ENCODE data around the gene CMC4. TPM values are rescaled to one million over a fixed set of nuclear protein-coding genes. Genes with fewer than 3 reads are reported as not detected.

CMC4 gene
- total RNA-seq (2014; rRNA removed; shearing (Covaris generic)) (11.8 and 19.7 TPM in 2 replicates), polyA plus RNA-seq (2016; fragmentation: Nextera tagmentation; extraction: Ambion mirVana) (20.1 and 20.2 TPM in 2 replicates)

DNA sequence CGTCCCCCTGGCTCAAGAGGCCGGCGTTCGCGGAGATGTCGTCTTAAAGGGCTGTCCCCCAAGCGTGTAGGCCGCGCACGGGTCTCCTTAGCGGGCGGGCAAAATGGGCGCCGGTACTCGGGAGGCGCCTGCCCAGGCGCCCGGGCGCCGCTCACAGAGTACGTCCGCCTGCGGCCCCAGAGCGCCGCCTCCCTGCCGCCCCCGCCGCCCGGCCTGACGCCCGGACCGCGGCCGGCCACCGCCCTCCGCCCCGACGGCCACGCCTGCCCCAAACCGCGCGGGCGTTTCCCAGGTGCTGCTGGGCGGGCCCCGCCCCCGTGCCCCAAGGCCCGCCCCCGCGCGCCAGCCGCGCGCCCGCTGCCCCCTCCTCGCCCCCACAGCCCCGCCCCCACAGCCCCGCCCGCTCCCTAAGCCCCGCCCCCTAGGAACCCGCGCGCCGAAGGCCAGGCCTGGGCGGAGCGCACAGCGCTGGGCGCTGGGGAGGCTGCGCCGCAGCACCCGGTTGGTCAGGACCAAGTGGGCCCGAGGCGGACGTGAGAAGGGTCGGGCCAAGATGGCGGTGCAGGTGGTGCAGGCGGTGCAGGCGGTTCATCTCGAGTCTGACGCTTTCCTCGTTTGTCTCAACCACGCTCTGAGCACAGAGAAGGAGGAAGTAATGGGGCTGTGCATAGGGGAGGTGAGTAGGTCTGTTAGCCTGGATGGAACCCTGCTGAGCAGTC, at the start of gene CMC4, which contains the start of the genes BRCC3 and MTCP1:
TSS of gene CMC4 (minus strand) at position 162 of the 719 bp plus-strand sequence. CDS start 7,113 bp downstream, outside the sequence.
TSS of gene BRCC3 (plus strand) at position 534 of the 719 bp plus-strand sequence. CDS start at position 554, 20 bp downstream.
TSS of gene MTCP1 (minus strand) at position 162 of the 719 bp plus-strand sequence. CDS start 5,126 bp downstream, outside the sequence.
- Histone ChIP-seq H3K4me1 (ENCODE audit: insufficient read depth) (peaks cover 34% of the 10 kb centered on the region), H3K9ac (peak within 1 kb of the TSS; percentile 97), H3K27ac (peak within 1 kb of the TSS; percentile 96), H3K36me3 (ENCODE audit: low read depth) (no peaks in the 10 kb centered on the region), H3K9me3 (ENCODE audit: low read depth) (no peaks in the 10 kb centered on the region), H3K4me2 (ENCODE audit: unreplicated experiment) (peak within 1 kb of the TSS; percentile 91), H3K9me2 (ENCODE audit: insufficient read depth) (no peaks in the 10 kb centered on the region), H3K79me2 (ENCODE audit: insufficient read depth) (peaks cover 70% of the 10 kb centered on the region), H3K27me3 (replicated peaks; ENCODE audit: insufficient read depth) (no peaks in the 10 kb centered on the region), H2AFZ (peak within 1 kb of the TSS; percentile 93), H3F3A (ENCODE audit: insufficient read depth) (peaks cover 23% of the 10 kb centered on the region; the same call in 1 of the 2 replicates), H3K4me3 (peak within 1 kb of the TSS; percentile 92), H4K20me1 (ENCODE audit: insufficient read depth) (no peaks in the 10 kb centered on the region)
- DNase-seq = peak; percentile 84
- WGBS, 2 experiments (ENCODE audit: low coverage in 1 of 2, low lambda C conversion rate in 2 of 2, missing lambda C conversion rate in 2 of 2) = 0 to 2% methylated on average over 22 to 24 of the region's 81 CpGs
- in situ Hi-C loops (cut with MboI) = no loop called here
- TF ChIP-seq EZH2phosphoT487 (IDR thresholded peaks at IDR 0.05; ENCODE audit: insufficient read depth, low read depth) (no peak), EZH2 (IDR thresholded peaks at IDR 0.05; ENCODE audit: insufficient read depth, poor library complexity, severe bottlenecking) (no peak)

DNA sequence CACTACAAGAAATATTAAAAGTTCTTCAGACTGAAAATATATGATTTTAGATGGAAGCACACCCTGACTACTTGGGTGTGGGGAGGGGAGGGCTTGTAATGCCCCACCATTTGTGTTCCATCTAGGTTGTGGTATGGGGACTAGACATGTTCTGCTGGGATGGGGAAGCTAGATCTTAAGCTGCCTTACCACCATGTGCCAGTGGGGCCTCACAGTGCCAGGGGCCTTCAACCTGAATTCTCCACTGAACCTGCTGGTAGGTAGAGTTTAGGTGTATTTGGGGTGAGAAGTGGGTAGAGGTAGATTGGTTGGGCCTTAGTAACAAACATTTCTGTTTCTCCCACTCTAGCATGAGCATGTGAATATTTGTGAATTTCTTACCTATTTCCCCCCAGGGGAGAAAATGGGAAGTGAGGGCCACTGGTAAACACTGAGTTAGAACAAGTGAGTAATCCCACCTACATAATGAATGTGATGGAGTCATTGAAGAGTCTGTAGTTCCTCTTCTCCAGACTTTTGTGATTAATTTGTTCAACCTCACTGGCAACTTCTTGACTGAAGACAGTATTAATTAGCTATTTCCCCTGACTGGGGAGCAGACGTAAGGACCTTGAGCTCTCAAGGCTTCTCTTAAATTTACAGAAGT, 44.4 kb upstream of the CMC4 start:
- in situ Hi-C loops (cut with MboI) = no loop called here
- TF ChIP-seq EZH2phosphoT487 (IDR thresholded peaks at IDR 0.05; ENCODE audit: insufficient read depth, low read depth) (no peak), EZH2 (IDR thresholded peaks at IDR 0.05; ENCODE audit: insufficient read depth, poor library complexity, severe bottlenecking) (no peak)
- Histone ChIP-seq H3K9me3 (ENCODE audit: low read depth) (no peaks in the 10 kb centered on the region), H3K9me2 (ENCODE audit: insufficient read depth) (no peaks in the 10 kb centered on the region), H3K36me3 (ENCODE audit: low read depth) (no peaks in the 10 kb centered on the region), H4K20me1 (ENCODE audit: insufficient read depth) (no peaks in the 10 kb centered on the region), H3K79me2 (ENCODE audit: insufficient read depth) (no peaks in the 10 kb centered on the region), H3K27ac (no peak overlapping the region), H3K4me1 (ENCODE audit: insufficient read depth) (no peaks in the 10 kb centered on the region), H3K4me3 (no peak overlapping the region), H3K4me2 (ENCODE audit: unreplicated experiment) (no peak overlapping the region), H3F3A (ENCODE audit: insufficient read depth) (no peaks in the 10 kb centered on the region), H2AFZ (no peak overlapping the region), H3K27me3 (replicated peaks; ENCODE audit: insufficient read depth) (no peaks in the 10 kb centered on the region), H3K9ac (no peak overlapping the region)
- 93 to 100% methylated on average over 1 of the region's 1 CpG for WGBS, 2 experiments (ENCODE audit: low coverage in 1 of 2, low lambda C conversion rate in 2 of 2, missing lambda C conversion rate in 2 of 2)
- DNase-seq = no peak

- no peak overlapping the region for H2AFZ ChIP-seq
- H3K4me2 ChIP-seq (ENCODE audit: unreplicated experiment) = no peak overlapping the region
- H3K4me1 ChIP-seq (ENCODE audit: insufficient read depth) = no peaks in the 10 kb centered on the region
- WGBS, 2 experiments (ENCODE audit: low coverage in 1 of 2, low lambda C conversion rate in 2 of 2, missing lambda C conversion rate in 2 of 2) = 92 to 100% methylated on average over 2 to 4 of the region's 4 CpGs
- no peak overlapping the region for H3K27ac ChIP-seq
- no peaks in the 10 kb centered on the region for H3K9me3 ChIP-seq (ENCODE audit: low read depth)
- no peaks in the 10 kb centered on the region for H3K36me3 ChIP-seq (ENCODE audit: low read depth)
- H4K20me1 ChIP-seq (ENCODE audit: insufficient read depth) = no peaks in the 10 kb centered on the region
- no peak for TF ChIP-seq EZH2phosphoT487 (IDR thresholded peaks at IDR 0.05; ENCODE audit: insufficient read depth, low read depth)
- no peak for TF ChIP-seq EZH2 (IDR thresholded peaks at IDR 0.05; ENCODE audit: insufficient read depth, poor library complexity, severe bottlenecking)
- no peaks in the 10 kb centered on the region for H3K9me2 ChIP-seq (ENCODE audit: insufficient read depth)
- in situ Hi-C loops (cut with MboI) = no loop called here
- H3K4me3 ChIP-seq = no peak overlapping the region
- H3K9ac ChIP-seq = no peak overlapping the region
- no peak for DNase-seq
- no peaks in the 10 kb centered on the region for H3F3A ChIP-seq (ENCODE audit: insufficient read depth)
- no peaks in the 10 kb centered on the region for H3K27me3 ChIP-seq (replicated peaks; ENCODE audit: insufficient read depth)
- H3K79me2 ChIP-seq (ENCODE audit: insufficient read depth) = no peaks in the 10 kb centered on the region
Measured at GRCh38 chrX:155113097-155113496, 42.2 kb upstream of the CMC4 start.

GRCh38 chrX:155112171-155112570, 41.2 kb upstream of the CMC4 start:
- WGBS, 2 experiments (ENCODE audit: low coverage in 1 of 2, low lambda C conversion rate in 2 of 2, missing lambda C conversion rate in 2 of 2) = 97 to 98% methylated on average over 3 of the region's 3 CpGs

More at GRCh38 chrX:155112171-155112570, 41.2 kb upstream of the CMC4 start:
- H3K4me1 ChIP-seq (ENCODE audit: insufficient read depth) = no peaks in the 10 kb centered on the region
- no peak overlapping the region for H2AFZ ChIP-seq
- in situ Hi-C loops (cut with MboI) = no loop called here
- H4K20me1 ChIP-seq (ENCODE audit: insufficient read depth) = no peaks in the 10 kb centered on the region
- H3K9me3 ChIP-seq (ENCODE audit: low read depth) = no peaks in the 10 kb centered on the region
- H3K9ac ChIP-seq = no peak overlapping the region
- no peaks in the 10 kb centered on the region for H3K79me2 ChIP-seq (ENCODE audit: insufficient read depth)
- TF ChIP-seq EZH2phosphoT487 (IDR thresholded peaks at IDR 0.05; ENCODE audit: insufficient read depth, low read depth) (no peak), EZH2 (IDR thresholded peaks at IDR 0.05; ENCODE audit: insufficient read depth, poor library complexity, severe bottlenecking) (no peak)
- H3K36me3 ChIP-seq (ENCODE audit: low read depth) = no peaks in the 10 kb centered on the region
- no peaks in the 10 kb centered on the region for H3F3A ChIP-seq (ENCODE audit: insufficient read depth)
- H3K4me3 ChIP-seq = no peak overlapping the region
- H3K27ac ChIP-seq = no peak overlapping the region
- no peaks in the 10 kb centered on the region for H3K27me3 ChIP-seq (replicated peaks; ENCODE audit: insufficient read depth)
- H3K9me2 ChIP-seq (ENCODE audit: insufficient read depth) = no peaks in the 10 kb centered on the region
- no peak for DNase-seq
- H3K4me2 ChIP-seq (ENCODE audit: unreplicated experiment) = no peak overlapping the region
